SK-N-SH (cell line): ENCODE results near the gene UGCG.

Source experiments
- CTCF ChIP-seq: fragments of 200-600 bp; sonication (generic); IDR thresholded peaks from 2 replicates; pipeline ENCODE4 v1.6.1; 2017; ENCODE audit warnings: antibody characterized with exemption, mild to moderate bottlenecking, moderate library complexity
- JUND ChIP-seq: IDR thresholded peaks from 2 replicates; pipeline ENCODE4 v1.4.0; 2012
- MAX ChIP-seq: IDR thresholded peaks from 2 replicates; pipeline ENCODE4 v1.4.0; 2012; ENCODE audit warnings: low read depth
- POLR2AphosphoS5 ChIP-seq: IDR thresholded peaks from 2 replicates; pipeline ENCODE4 v1.6.1; 2012; ENCODE audit warnings: low read depth, low read length
- REST ChIP-seq: IDR thresholded peaks from 2 replicates; pipeline ENCODE4 v1.6.1; 2012; ENCODE audit warnings: mild to moderate bottlenecking, low read depth, low read length, moderate library complexity
- RFX5 ChIP-seq: IDR thresholded peaks from 2 replicates; pipeline ENCODE4 v1.6.1; 2012; ENCODE audit warnings: mild to moderate bottlenecking, improper control_type of control experiment, low read length
- ZBTB33 ChIP-seq: IDR thresholded peaks from 2 replicates; pipeline ENCODE4 v1.4.0; 2012; ENCODE audit warnings: low read depth, borderline replicate concordance

GRCh38 chr9:111874500-111874899 lies 22.1 kb upstream of the UGCG start:
- TF ChIP-seq CTCF (no peak), JUND (no peak), ZBTB33 (no peak), REST (no peak), POLR2AphosphoS5 (no peak), MAX (no peak), RFX5 (no peak)
